GM23338 (cell line): Measurements from ENCODE around the gene ATP1A4. TPM values are rescaled to one million over a fixed set of nuclear protein-coding genes. Genes with fewer than 3 reads are reported as not detected.

Source experiments
- ATAC-seq: fragments of 200-7000 bp; cut with Tn5 transposase; 3 replicates; pipeline ENCODE4 v1.9.1; 2020
- DNase-seq: peaks from one replicate; pipeline ENCODE4 v3.0.0-alpha.2; 2015; ENCODE audit warnings: low spot score
- H2AFZ ChIP-seq: fragments of 200-600 bp; sonication (generic); 2 replicates; pipeline ENCODE4 v1.8.0; 2016; ENCODE audit warnings: antibody characterized with exemption, mild to moderate bottlenecking, moderate library complexity
- H3F3A ChIP-seq: fragments of 200-600 bp; sonication (generic); replicated peaks from 2 replicates; pipeline ENCODE4 v1.8.0; 2017; ENCODE audit warnings: antibody characterized with exemption, mixed run types, low read depth
- H3K27ac ChIP-seq: fragments of 200-600 bp; sonication (generic); 2 replicates; pipeline ENCODE4 v1.6.1; 2016; ENCODE audit warnings: low read depth
- H3K27me3 ChIP-seq: fragments of 200-600 bp; sonication (generic); 2 replicates; pipeline ENCODE4 v1.8.0; 2016; ENCODE audit warnings: mild to moderate bottlenecking, mixed run types, moderate library complexity; ENCODE audit not compliant: insufficient read depth
- H3K36me3 ChIP-seq: fragments of 200-600 bp; sonication (generic); 2 replicates; pipeline ENCODE4 v1.8.0; 2016; ENCODE audit warnings: mild to moderate bottlenecking; ENCODE audit not compliant: insufficient read depth
- H3K4me1 ChIP-seq: fragments of 200-600 bp; sonication (generic); 2 replicates; pipeline ENCODE4 v1.8.0; 2016; ENCODE audit warnings: mild to moderate bottlenecking, moderate library complexity; ENCODE audit not compliant: insufficient read depth
- H3K4me2 ChIP-seq: fragments of 200-600 bp; sonication (generic); 2 replicates; pipeline ENCODE4 v1.7.1; 2017; ENCODE audit warnings: mixed run types
- H3K4me3 ChIP-seq: fragments of 200-600 bp; sonication (generic); 2 replicates; pipeline ENCODE4 v1.6.1; 2016; ENCODE audit warnings: mixed run types
- H3K79me2 ChIP-seq: fragments of 200-600 bp; sonication (generic); replicated peaks from 2 replicates; pipeline ENCODE4 v1.8.0; 2017; ENCODE audit warnings: mild to moderate bottlenecking; ENCODE audit not compliant: insufficient read depth
- H3K9me2 ChIP-seq: fragments of 200-600 bp; sonication (generic); 2 replicates; pipeline ENCODE4 v1.8.0; 2017; ENCODE audit not compliant: insufficient read depth
- H4K20me1 ChIP-seq: fragments of 200-600 bp; sonication (generic); replicated peaks from 2 replicates; pipeline ENCODE4 v1.8.0; 2017; ENCODE audit warnings: mild to moderate bottlenecking; ENCODE audit not compliant: insufficient read depth
- H3K27ac Mint-ChIP-seq: 2 replicates; pipeline ENCODE4 v1.8.0; 2020; ENCODE audit warnings: inconsistent platforms, mild to moderate bottlenecking, moderate library complexity, mixed read lengths
- H3K27me3 Mint-ChIP-seq: 3 replicates; pipeline ENCODE4 v1.8.0; 2022; ENCODE audit warnings: low read depth, mild to moderate bottlenecking, moderate library complexity, mixed read lengths, inconsistent platforms; ENCODE audit not compliant: insufficient read depth, poor library complexity
- H3K36me3 Mint-ChIP-seq: 3 replicates; pipeline ENCODE4 v1.8.0; 2021; ENCODE audit warnings: low read depth, mild to moderate bottlenecking, inconsistent platforms, moderate library complexity, mixed read lengths
- H3K4me1 Mint-ChIP-seq: 3 replicates; pipeline ENCODE4 v1.8.0; 2020; ENCODE audit warnings: mild to moderate bottlenecking, inconsistent platforms, mixed read lengths
- H3K4me3 Mint-ChIP-seq: 3 replicates; pipeline ENCODE4 v1.8.0; 2021; ENCODE audit warnings: moderate library complexity, mild to moderate bottlenecking, inconsistent platforms, mixed read lengths
- H3K9me3 Mint-ChIP-seq: 3 replicates; pipeline ENCODE4 v1.8.0; 2020; ENCODE audit warnings: moderate library complexity, mild to moderate bottlenecking, inconsistent platforms, mixed read lengths
- EZH2 ChIP-seq: fragments of 200-600 bp; sonication (generic); IDR thresholded peaks from one replicate; pipeline ENCODE4 v1.8.0; 2017; ENCODE audit warnings: antibody characterized with exemption, mild to moderate bottlenecking, low read depth; ENCODE audit not compliant: unreplicated experiment
- EZH2phosphoT487 ChIP-seq: fragments of 200-600 bp; sonication (generic); IDR thresholded peaks from one replicate; pipeline ENCODE4 v1.8.1; 2018; ENCODE audit warnings: antibody characterized with exemption; ENCODE audit not compliant: unreplicated experiment
- JUNB ChIP-seq: IDR thresholded peaks from one replicate; pipeline ENCODE4 v1.6.1; 2016; ENCODE audit warnings: antibody characterized with exemption; ENCODE audit not compliant: unreplicated experiment
- NANOG ChIP-seq: IDR thresholded peaks from 2 replicates; pipeline ENCODE4 v1.6.1; 2016; ENCODE audit warnings: antibody characterized with exemption, borderline replicate concordance
- POLR2AphosphoS5 ChIP-seq: IDR thresholded peaks from 2 replicates; pipeline ENCODE4 v1.6.1; 2016; ENCODE audit warnings: antibody characterized with exemption, low read depth
- STAT1 ChIP-seq: IDR thresholded peaks from one replicate; pipeline ENCODE4 v1.6.1; 2016; ENCODE audit warnings: antibody characterized with exemption; ENCODE audit not compliant: unreplicated experiment
- ZNF114 ChIP-seq: fragments of 250-450 bp; sonication (Bioruptor Pico); IDR thresholded peaks from 2 replicates; pipeline ENCODE4 v1.5.0; 2020; ENCODE audit warnings: mild to moderate bottlenecking, moderate library complexity
- polyA plus RNA-seq: library from polyadenylated mRNA; unstranded; fragments of >200 nt; fragmentation: Nextera tagmentation; extraction: Ambion mirVana; gene quantifications from 2 replicates; pipeline ENCODE4 v1.2.1, GENCODE V29; 2016
- total RNA-seq: library from RNA; depleted of rRNA; stranded (reverse); fragments of >200 nt; shearing (Covaris generic); gene quantifications from 2 replicates; pipeline ENCODE4 v1.2.3, GENCODE V29; 2014
- TF ChIP-seq, protein P1 (sequence below): fragments of 250-450 bp; sonication (Bioruptor Pico); IDR thresholded peaks from 2 replicates; pipeline ENCODE4 v1.5.0; 2020; ENCODE audit warnings: mild to moderate bottlenecking, moderate library complexity

The ATP1A4 gene
- total and polyA plus RNA-seq, 2 experiments from 2014 or later: 0.27 to 0.63 TPM

GRCh38 chr1:160221089-160221488 is 69.7 kb downstream of the ATP1A4 start (continued):
- TF ChIP-seq, protein P1, sequence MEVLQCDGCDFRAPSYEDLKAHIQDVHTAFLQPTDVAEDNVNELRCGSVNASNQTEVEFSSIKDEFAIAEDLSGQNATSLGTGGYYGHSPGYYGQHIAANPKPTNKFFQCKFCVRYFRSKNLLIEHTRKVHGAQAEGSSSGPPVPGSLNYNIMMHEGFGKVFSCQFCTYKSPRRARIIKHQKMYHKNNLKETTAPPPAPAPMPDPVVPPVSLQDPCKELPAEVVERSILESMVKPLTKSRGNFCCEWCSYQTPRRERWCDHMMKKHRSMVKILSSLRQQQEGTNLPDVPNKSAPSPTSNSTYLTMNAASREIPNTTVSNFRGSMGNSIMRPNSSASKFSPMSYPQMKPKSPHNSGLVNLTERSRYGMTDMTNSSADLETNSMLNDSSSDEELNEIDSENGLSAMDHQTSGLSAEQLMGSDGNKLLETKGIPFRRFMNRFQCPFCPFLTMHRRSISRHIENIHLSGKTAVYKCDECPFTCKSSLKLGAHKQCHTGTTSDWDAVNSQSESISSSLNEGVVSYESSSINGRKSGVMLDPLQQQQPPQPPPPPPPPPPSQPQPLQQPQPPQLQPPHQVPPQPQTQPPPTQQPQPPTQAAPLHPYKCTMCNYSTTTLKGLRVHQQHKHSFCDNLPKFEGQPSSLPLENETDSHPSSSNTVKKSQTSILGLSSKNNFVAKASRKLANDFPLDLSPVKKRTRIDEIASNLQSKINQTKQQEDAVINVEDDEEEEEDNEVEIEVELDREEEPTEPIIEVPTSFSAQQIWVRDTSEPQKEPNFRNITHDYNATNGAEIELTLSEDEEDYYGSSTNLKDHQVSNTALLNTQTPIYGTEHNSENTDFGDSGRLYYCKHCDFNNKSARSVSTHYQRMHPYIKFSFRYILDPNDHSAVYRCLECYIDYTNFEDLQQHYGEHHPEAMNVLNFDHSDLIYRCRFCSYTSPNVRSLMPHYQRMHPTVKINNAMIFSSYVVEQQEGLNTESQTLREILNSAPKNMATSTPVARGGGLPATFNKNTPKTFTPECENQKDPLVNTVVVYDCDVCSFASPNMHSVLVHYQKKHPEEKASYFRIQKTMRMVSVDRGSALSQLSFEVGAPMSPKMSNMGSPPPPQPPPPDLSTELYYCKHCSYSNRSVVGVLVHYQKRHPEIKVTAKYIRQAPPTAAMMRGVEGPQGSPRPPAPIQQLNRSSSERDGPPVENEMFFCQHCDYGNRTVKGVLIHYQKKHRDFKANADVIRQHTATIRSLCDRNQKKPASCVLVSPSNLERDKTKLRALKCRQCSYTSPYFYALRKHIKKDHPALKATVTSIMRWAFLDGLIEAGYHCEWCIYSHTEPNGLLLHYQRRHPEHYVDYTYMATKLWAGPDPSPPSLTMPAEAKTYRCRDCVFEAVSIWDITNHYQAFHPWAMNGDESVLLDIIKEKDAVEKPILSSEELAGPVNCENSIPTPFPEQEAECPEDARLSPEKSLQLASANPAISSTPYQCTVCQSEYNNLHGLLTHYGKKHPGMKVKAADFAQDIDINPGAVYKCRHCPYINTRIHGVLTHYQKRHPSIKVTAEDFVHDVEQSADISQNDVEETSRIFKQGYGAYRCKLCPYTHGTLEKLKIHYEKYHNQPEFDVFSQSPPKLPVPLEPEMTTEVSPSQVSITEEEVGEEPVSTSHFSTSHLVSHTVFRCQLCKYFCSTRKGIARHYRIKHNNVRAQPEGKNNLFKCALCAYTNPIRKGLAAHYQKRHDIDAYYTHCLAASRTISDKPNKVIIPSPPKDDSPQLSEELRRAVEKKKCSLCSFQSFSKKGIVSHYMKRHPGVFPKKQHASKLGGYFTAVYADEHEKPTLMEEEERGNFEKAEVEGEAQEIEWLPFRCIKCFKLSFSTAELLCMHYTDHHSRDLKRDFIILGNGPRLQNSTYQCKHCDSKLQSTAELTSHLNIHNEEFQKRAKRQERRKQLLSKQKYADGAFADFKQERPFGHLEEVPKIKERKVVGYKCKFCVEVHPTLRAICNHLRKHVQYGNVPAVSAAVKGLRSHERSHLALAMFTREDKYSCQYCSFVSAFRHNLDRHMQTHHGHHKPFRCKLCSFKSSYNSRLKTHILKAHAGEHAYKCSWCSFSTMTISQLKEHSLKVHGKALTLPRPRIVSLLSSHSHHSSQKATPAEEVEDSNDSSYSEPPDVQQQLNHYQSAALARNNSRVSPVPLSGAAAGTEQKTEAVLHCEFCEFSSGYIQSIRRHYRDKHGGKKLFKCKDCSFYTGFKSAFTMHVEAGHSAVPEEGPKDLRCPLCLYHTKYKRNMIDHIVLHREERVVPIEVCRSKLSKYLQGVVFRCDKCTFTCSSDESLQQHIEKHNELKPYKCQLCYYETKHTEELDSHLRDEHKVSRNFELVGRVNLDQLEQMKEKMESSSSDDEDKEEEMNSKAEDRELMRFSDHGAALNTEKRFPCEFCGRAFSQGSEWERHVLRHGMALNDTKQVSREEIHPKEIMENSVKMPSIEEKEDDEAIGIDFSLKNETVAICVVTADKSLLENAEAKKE: no peak

DNA sequence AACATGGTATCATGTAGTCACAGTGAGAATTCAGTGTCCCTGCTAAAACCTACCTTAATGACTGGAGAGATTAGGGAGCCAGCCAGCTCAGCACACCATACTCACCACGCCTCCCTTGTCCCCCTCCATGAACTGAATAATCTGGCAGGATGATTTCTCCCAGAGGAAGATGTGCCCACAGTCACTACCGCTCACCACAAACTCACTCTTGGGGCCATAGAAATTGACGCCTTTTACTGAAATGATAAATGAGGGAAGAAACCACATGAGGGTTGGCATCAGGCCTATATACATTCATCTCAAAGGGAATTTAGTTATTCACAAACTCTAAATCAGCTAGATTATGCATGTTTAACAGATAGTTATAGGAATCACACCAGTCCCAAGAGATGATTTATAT is 71.1 kb downstream of the ATP1A4 start:
- Histone ChIP-seq H3K27me3 (no peaks in the 10 kb centered on the region), H3K27ac (no peak overlapping the region), H3K9me2 (no peaks in the 10 kb centered on the region), H3K4me3 (no peak overlapping the region), H3F3A (peaks cover 10% of the 10 kb centered on the region; the same call in 1 of the 2 replicates), H3K36me3 (peaks cover 46% of the 10 kb centered on the region), H2AFZ (no peak overlapping the region), H3K79me2 (no peaks in the 10 kb centered on the region), H3K4me2 (no peak overlapping the region), H3K4me1 (no peaks in the 10 kb centered on the region; the same call in 1 of the 2 replicates), H4K20me1 (peaks cover 9% of the 10 kb centered on the region; the same call in 1 of the 2 replicates)
- Mint-ChIP-seq H3K4me1 (peaks cover 21% of the 10 kb centered on the region), H3K36me3 (peaks cover 68% of the 10 kb centered on the region), H3K9me3 (no peaks in the 10 kb centered on the region), H3K27ac (no peak overlapping the region), H3K27me3 (no peaks in the 10 kb centered on the region), H3K4me3 (no peak overlapping the region)
- ATAC-seq (no peak), DNase-seq (no peak)
- TF ChIP-seq EZH2: no peak
- TF ChIP-seq, protein P1: no peak
- TF ChIP-seq NANOG: no peak
- TF ChIP-seq ZNF114: no peak
- TF ChIP-seq EZH2phosphoT487: no peak
- TF ChIP-seq POLR2AphosphoS5: no peak
- no peak for TF ChIP-seq STAT1
- no peak for TF ChIP-seq JUNB
